Amygdala (tissue), 56 donors: ENCODE measurements around the gene CCHCR1.
A peak's percentile ranks its signal among the peaks of the same experiment; 100 is the strongest.
"Not testable (repeated sequence)": the region's sequence is repeated elsewhere in the genome, so short reads cannot be mapped to it uniquely, and the experiment has no call there.

Experiments
- DNase-seq, 56 donors: peaks; one replicate each; lab custom pipeline; 2025; lab: John Stamatoyannopoulos, UW

Gene CCHCR1

DNA sequence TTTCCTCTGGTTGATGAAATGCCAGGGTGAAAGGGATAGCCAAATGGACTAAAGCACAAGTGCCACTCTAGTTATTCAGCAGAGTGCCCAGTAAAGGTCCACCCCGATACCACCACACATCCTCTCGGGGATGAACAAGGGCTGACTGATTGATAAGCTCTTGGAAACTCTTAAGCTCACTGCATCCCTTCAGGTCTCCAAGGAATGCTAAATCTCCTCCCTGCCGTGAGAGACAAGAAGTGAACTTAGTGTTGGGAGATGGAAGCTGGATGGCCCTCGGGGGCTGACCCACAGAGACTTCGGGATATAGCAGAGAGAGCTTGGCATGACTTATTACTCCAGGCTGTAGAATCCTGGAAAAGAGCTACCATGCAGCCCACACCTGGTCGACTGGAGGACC is 26.3 kb upstream of the CCHCR1 start:
- not testable (repeated sequence) for DNase-seq

DNA sequence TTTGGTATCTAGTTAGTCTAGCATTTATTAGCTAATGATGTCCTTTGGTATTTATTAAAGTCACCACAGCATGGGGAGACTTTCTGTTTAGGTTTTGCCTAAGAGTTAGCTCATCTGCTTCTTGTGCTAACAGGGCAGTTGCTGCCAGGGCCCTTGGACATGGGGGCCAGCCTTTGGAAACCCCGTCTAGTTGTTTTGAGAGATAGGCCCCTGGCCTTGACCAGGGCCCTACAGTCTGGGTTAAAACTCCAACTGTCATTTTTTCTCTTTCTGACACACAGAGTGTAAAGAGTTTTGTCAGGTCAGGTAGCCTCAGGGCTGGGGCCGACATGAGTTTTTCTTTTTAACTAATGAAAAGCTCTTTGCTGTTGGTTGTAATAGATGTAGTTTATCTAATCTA is 25.7 kb upstream of the CCHCR1 start:
- not testable (repeated sequence) for DNase-seq

DNA sequence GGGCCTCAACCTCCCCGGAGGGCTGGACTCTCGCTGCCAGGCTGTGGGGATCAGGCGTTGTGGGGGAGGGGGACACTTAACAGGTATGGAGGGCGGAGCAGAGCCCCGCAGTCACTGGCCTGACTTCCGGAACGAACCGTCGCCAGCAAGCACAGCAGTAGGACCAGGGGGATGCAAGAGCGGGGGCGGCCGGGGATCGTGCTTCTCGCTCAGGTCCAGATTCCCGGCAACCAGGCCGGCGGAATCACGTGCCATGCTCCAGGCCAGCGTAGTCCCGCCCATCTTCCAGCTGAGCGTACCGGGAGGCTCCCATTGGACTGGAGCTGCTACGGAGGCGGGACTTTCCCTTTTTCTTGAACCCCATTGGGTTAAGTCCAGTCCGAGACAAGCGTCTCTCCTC is 22.9 kb upstream of the CCHCR1 start:
- DNase-seq: peak in 35 of 56 donors; percentile 3 to 83 (median 30)

DNA sequence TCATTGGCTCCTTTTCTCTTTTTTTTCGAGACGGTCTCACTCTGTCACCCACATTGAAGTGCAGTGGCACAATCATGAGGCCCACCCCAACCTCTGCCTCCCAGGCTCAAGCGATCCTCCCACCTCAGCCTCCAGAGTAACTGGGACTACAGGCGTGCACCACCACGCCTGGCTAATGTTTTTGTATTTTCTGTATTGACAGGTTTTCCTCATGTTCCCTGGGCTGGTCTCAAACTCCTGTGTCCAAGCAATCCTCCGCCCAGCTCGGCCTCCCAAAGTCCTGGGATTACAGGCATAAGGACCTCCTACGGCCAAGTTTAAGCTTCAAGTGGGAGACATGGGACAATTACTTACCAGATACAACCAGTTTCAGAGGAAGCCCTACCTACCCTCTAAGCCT is 22.3 kb upstream of the CCHCR1 start:
- no peak for DNase-seq

DNA sequence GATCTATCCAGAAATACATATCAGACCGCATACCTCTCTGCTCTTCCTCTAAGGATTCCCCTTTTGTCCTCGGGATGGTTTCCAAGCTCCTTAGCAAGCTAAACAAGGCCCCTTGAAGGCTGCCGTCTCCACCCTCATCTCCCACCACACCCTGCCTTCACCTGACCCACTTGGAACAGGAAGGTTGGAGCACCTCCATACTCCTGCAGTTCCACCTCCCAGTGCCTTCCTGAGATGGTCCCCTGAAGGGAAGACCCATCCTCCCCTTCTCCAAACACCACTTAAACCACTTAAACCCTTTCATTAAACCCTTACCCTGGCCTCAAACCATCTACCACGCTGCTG is 21.4 kb upstream of the CCHCR1 start:
- no peak for DNase-seq

DNA sequence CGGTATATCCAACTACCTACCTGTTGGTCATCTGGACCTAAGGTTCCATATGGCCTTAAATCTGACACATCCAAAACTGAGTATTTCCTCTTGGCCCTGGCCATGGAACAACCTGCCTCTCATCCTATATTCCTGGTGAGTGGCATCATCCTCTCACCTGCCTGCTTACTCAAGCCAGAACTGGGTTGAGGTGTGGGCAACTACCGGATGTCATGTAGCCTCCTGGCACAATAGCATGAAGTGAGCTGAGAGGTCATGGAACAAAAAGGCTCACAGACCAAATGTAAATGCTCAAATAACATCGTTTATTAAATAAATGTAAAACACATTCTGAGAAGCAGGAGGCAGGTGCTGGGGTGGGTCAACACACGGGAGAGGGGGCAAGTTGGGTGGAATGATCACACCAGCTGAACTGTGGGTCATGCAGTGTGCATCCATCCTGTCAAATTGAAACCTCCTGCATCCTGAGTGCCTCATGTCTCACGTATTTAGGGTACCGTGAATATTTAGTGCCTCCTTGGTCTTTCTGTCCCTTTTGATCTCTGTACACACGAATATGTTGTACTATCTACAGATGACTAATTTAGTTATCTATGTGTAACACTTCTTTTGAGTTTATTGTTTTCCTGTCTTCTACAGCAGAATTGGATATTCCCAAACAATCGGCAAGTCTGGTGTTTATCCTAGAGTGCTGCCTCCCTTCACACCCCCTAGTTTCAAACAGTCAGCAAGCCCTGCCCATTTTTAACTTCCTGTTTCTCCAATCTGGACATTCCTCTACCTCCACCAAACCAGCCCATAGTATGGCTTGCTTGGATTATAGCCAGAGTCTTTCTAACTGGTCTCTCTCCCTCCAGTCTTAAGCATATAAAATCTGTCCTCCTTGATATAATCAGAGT is 20.8 kb upstream of the CCHCR1 start:
- no peak for DNase-seq

DNA sequence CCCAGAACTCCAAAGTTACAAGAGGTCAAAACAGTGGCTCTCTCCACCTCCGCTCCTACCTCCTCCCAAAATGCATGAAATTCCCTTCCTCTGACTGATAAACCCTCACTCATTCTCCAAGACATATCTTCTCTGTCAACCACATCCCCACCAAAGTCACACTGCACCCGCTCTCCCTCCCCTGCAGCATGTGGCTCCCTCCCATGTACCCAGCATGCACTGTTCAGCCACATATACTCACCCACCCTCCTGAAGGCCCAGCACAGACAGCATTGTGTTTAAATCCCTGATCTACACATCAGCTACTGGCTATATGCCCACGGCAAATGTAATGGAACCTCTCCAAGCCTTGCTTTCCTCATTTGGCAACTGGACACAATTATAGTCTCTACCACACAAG is 18.4 kb upstream of the CCHCR1 start:
- peak in 2 of 56 donors; percentile 8 to 13 for DNase-seq

DNA sequence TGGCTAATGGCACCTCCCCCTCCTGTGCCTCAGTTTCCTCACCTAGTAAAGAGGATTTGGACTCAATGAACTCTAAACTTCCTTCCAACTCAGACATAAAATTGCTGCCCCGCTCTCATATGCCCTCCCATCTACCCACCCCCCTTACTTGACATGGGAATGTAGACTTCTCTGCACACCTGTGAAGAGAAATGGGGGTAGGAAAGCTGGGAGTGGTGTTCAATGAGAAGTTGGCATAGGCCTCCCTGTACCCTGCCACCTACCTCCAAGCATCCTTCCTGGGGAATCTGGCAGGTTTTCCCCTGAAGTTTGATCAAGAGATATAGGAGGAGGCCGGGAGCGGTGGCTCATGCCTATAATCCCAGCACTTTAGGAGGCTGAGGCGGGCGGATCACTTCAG is 16.8 kb upstream of the CCHCR1 start:
- no peak for DNase-seq

DNA sequence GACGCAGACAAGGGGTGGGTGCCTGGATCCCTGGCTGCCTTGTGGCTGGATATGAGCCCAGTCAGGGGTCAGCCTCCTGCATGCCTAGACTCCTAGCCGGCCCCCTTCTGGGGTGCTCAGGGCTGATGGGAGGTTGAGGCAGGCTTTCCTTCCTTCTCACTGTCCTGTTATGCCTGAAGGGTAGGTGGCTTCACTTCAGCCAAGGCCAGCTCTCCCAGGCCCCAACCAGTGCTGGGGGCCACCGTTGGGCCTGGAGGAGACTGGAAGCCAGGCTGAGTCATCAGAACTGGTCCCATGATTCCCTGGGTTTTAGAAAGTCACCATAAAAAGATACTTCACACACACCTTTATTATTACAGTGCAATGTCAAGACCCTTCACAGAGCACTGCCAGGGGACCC is 15.8 kb upstream of the CCHCR1 start:
- no peak for DNase-seq

DNA sequence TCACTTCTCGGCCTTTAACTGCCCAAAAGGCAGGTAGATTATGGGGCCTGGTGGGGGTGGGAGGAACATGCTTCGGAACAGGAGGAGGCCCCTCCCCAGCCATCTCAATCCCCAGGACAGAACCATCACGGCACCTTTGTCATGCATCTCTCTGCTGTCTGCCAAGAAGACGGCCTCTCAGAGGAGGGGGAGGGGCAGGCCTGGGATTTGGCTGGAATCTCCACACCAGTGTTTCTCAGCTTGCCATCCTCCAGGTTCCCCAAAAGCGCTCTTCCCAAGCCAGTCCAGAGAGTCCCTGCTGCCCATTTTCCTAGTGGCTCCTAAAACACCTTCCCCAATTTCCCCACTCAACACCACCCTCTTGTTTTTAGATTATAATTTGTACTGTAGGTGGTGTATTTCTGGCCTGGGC is 15.4 kb upstream of the CCHCR1 start:
- no peak for DNase-seq

DNA sequence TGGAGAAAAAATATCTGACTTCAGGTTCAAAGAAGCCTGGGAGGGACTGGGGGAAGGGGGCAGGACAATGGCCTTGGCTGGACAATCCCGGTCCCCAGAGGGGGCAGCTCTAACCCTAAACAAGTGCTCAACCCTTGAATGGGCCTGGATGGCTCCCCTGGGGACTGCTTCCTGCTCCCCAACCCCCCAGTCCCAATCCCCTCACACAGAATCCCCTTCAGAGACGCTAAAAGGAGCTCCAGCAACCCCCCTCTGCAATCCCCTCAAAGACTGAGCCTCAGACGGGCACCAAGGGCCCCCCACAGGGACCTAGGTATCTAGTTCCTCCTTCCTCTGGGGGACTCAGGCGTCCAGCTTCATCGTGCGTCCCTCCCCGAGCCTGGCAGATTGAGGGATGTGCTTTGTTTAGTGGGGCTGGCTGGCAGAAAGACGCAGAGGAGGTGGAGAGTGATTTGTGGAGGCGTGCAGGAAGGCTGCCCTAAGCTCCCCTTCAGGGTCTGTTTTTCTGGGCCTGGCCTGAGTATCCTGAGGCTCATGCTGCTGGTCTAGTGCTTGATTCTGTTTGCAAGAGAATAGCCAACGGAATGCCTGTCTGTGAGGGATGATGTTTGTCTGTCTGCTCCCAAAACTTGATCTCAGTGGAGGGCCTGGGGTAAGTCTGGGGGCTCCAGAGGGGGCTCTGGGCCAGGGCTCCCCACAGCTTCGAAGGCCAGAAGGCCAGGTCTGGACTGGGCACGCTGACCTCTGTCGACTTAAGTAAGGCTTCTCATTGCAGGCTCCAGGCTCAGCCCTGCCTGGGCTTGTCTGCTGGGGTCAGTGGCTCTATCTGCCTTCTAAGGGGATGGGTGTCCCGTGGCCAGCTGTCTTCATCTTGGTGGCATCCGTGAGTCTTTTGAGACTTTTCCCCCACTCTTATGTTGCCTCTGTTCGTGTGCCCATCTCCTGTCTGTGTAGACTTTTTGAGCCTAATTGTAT is 14.6 kb upstream of the CCHCR1 start:
- no peak for DNase-seq

DNA sequence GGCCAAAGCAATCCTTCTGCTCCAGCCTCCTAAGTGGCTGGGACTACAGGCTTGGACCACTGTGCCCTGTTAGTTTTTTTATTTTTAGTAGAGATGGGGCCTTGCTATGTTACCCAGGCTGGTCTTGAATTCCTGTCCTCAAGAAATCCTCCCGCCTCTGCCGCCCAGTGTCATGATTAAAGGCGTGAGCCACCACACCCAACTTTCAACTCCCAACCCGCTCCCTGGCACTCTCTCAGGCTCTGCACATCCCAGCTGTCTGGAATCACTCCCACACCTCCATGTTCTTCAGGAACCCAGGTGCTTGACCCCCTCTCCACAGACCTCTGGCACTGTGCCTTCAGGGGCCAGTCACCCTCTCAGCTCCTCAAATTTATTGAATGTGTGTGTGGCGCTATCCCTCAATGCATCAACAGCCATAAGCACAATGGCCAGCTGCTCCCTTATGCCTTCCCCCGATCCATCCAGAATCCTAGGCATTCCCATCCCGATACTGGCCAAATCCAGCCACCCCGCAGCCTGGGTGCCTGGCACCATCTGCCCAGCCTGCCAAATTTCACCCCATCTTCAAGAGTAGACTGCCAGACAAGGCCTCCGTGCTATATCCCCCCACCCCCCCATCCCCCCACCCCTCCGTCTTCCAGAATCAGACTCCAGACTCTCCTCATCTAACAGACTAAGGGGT is 13.5 kb upstream of the CCHCR1 start:
- DNase-seq: no peak

DNA sequence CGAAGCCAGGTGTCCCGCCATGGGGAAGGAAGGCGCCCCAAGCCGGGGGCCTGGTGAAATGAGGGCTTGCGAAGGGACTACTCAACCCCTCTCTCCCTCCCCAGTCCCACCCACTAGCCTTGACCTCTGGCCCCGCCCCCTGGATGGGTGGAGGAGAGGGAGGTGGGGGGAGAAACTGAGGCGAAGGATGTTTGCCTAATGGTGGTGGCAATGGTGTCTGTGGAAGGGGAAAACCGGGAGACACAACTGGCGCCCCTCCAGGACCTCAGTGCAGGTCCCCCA is 12.9 kb upstream of the CCHCR1 start, which contains the start of gene POU5F1:
Gene POU5F1 (minus strand): TSS at position 83 of the 282 bp plus-strand sequence. CDS start 62 bp downstream, at position 21.
- DNase-seq: no peak

DNA sequence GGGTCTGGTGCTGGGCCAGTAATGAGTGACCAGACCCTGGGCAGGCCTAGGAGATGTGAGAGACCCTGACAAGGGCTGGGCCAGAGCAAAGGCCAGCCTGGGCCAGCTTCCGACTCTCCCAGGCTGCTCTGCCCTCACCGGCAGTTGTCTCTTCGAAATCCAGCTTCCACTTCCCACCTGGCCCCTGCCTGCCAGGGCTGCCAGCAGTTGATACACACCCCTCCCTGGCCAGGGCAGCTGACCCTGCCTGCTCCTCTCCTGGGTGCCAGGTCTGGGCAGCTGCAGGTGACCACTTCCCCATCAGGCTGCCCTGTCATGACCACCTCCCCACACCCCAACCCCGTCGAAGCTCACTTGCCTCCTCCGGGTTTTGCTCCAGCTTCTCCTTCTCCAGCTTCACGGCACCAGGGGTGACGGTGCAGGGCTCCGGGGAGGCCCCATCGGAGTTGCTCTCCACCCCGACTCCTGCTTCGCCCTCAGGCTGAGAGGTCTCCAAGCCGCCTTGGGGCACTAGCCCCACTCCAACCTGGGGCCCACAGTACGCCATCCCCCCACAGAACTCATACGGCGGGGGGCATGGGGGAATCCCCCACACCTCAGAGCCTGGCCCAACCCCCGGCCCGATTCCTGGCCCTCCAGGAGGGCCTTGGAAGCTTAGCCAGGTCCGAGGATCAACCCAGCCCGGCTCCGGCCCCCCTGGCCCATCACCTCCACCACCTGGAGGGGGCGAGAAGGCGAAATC is 12.4 kb upstream of the CCHCR1 start:
- DNase-seq: not testable (repeated sequence)

DNA sequence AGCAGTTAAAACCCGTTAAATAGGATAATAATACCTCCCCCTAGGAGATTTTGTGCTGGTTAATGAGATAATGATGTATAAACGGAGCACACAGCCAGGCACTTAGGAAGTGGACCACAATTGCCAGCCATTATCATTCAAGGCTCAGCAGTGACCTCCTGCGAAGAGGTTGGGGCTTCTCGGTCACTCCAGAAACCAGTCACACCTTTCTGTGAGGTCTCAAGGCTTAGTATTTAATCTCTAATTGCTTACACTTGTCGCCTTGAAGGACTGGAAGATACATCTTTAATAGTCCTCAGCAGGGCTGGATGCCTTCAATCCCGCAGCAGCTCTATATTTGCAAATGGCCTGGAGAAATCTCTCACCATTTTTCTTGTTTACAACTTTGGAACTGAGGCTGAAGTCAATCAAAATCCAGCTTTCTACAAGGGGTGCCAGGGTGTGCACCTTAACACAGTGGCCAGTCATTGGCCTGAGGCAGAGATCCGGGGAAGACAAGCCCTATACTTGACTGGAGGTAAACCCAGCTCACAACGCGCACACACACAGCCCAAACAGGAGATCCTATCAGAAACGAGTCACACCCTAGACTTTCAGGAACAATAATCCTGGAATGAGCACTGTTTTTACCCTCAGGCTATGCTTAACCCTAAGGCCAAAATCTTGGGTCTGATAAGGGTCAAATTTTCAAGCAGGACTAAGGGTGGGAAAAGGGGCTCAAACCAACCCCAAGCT is 11.7 kb upstream of the CCHCR1 start:
- DNase-seq: no peak

DNA sequence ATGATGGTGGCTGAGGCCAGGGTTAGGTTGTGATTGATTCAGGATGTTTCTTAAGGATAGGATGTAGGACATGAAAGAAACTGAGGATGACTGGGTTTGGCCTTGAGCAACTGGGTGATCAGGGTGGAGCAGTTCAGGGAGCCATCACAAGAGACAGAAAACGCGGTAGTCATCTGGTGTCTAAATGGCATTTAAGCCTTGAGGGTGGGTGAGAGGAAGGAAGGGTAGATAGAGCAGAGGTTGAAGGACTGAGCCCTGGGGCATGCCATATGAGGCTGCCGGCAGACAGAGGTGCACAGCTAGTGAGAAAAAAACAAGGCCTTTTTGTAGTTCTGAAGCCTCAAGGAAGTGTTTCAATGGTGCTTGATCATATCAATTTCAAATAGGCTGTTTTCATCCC is 11.0 kb upstream of the CCHCR1 start:
- DNase-seq: no peak

DNA sequence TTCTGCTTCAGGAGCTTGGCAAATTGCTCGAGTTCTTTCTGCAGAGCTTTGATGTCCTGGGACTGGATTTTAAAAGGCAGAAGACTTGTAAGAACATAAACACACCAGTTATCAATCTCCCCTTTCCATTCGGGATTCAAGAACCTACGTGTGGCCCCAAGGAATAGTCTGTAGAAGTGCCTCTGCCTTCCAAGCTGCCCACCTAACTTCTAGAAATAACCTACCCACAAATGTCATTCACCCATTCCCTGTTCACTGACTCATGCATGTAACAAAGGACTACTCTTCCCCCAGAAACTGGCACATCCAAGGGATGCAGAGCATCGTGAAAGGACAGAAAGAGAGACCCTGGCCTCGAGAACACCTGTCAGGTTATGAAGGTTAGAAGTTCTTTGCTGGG is 8.4 kb upstream of the CCHCR1 start:
- no peak for DNase-seq

DNA sequence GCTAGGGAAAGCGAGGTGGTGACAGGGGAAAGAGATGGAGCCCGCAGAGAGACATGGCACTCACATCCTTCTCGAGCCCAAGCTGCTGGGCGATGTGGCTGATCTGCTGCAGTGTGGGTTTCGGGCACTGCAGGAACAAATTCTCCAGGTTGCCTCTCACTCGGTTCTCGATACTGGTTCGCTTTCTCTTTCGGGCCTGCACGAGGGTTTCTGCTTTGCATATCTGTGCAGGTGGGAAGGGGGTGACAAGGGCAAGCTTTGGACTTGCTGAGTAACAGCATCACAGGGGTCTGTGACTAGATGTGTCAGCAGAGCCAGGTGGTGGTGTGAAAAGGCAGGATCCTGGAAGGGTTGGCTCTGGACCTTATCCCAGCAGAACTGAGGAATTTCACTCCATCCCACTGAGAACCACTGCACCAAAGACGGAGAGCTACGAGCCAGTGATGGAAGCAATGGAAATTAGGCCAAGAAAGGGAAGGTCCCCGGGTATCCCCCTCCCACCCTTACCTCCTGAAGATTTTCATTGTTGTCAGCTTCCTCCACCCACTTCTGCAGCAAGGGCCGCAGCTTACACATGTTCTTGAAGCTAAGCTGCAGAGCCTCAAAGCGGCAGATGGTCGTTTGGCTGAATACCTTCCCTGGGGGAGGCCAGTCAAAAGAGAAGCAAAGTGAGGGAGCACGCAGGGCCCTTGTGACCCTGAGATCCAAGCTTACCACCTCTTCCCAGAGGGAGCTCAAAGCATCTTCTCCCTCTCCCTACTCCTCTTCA is 7.6 kb upstream of the CCHCR1 start:
- DNase-seq: not testable (repeated sequence)
